Liver (tissue), 9 donors: ENCODE data around the gene SMARCB1. TPM values are rescaled to one million over a fixed set of nuclear protein-coding genes. Genes with fewer than 3 reads are reported as not detected.
A peak's percentile ranks its signal among the peaks of the same experiment; 100 is the strongest.

Source experiments
- DNase-seq: peaks from one replicate; pipeline ENCODE4 v3.0.0-alpha.2; 2017; ENCODE audit warnings: low spot score
- H3K27ac ChIP-seq, 2 donors: one replicate each; pipeline ENCODE4 v1.7.0; 2013; ENCODE audit warnings: inconsistent platforms in 2 of 2, low read length in 2 of 2, control low read depth in 1 of 2, low read depth in 1 of 2, mild to moderate bottlenecking in 1 of 2
- H3K27me3 ChIP-seq, 4 donors: one replicate each; pipeline versions ENCODE4 v1.6.1 to v1.7.0; 2013; ENCODE audit warnings: low read length in 3 of 4, inconsistent platforms in 1 of 4, mild to moderate bottlenecking in 1 of 4, moderate library complexity in 1 of 4; ENCODE audit not compliant: control insufficient read depth in 4 of 4, insufficient read depth in 4 of 4
- H3K36me3 ChIP-seq, 4 donors: one replicate each; pipeline versions ENCODE4 v1.6.1 to v1.7.0; 2013; ENCODE audit warnings: low read length in 3 of 4, mild to moderate bottlenecking in 3 of 4, low read depth in 1 of 4, moderate library complexity in 1 of 4; ENCODE audit not compliant: control insufficient read depth in 4 of 4, insufficient read depth in 3 of 4
- H3K4me1 ChIP-seq, 4 donors: one replicate each; pipeline versions ENCODE4 v1.6.1 to v1.7.0; 2013; ENCODE audit warnings: low read length in 3 of 4, mild to moderate bottlenecking in 3 of 4, moderate library complexity in 1 of 4; ENCODE audit not compliant: control insufficient read depth in 4 of 4, insufficient read depth in 4 of 4
- H3K4me3 ChIP-seq, 3 donors: one replicate each; pipeline versions ENCODE4 v1.6.1 to v1.7.0; 2013; ENCODE audit warnings: low read length in 3 of 3, control low read depth in 1 of 3, low read depth in 1 of 3, mild to moderate bottlenecking in 1 of 3
- H3K9ac ChIP-seq, 2 donors: one replicate each; pipeline ENCODE4 v1.7.0; 2013; ENCODE audit warnings: low read length in 2 of 2, mild to moderate bottlenecking in 2 of 2, moderate library complexity in 2 of 2, control low read depth in 1 of 2, low read depth in 1 of 2
- H3K9me3 ChIP-seq, 4 donors: one replicate each; pipeline versions ENCODE4 v1.6.1 to v1.7.0; 2013; ENCODE audit warnings: low read length in 3 of 4; ENCODE audit not compliant: control insufficient read depth in 4 of 4
- ATF3 ChIP-seq: IDR thresholded peaks from 2 replicates; pipeline ENCODE4 v1.6.1; 2016; ENCODE audit warnings: antibody characterized with exemption
- EGR1 ChIP-seq, 2 donors: IDR thresholded peaks; 2 replicates each; pipeline ENCODE4 v1.6.1; 2016 to 2018; ENCODE audit warnings: antibody characterized with exemption in 2 of 2, low read depth in 2 of 2
- FOXA1 ChIP-seq: IDR thresholded peaks from 2 replicates; pipeline ENCODE4 v1.6.1; 2016; ENCODE audit warnings: antibody characterized with exemption
- FOXA2 ChIP-seq: IDR thresholded peaks from 2 replicates; pipeline ENCODE4 v1.6.1; 2016; ENCODE audit warnings: antibody characterized with exemption
- GABPA ChIP-seq, 2 donors: IDR thresholded peaks in 1 of 2; conservative IDR thresholded peaks in 1 of 2; 2 replicates each; pipeline ENCODE4 v1.6.1; 2016; ENCODE audit warnings: antibody characterized with exemption in 2 of 2, mild to moderate bottlenecking in 1 of 2, moderate library complexity in 1 of 2
- HNF4A ChIP-seq, 2 donors: conservative IDR thresholded peaks; 2 replicates each; pipeline ENCODE4 v1.6.1; 2016; ENCODE audit warnings: antibody characterized with exemption in 2 of 2, mild to moderate bottlenecking in 2 of 2
- HNF4G ChIP-seq: IDR thresholded peaks from 2 replicates; pipeline ENCODE4 v1.6.1; 2016; ENCODE audit warnings: antibody characterized with exemption
- JUND ChIP-seq, 2 donors: IDR thresholded peaks; 2 replicates each; pipeline ENCODE4 v1.6.1; 2016; ENCODE audit warnings: antibody characterized with exemption in 2 of 2
- MAX ChIP-seq: IDR thresholded peaks from 2 replicates; pipeline ENCODE4 v1.6.1; 2016; ENCODE audit warnings: antibody characterized with exemption
- NR2F2 ChIP-seq: IDR thresholded peaks from 2 replicates; pipeline ENCODE4 v1.6.1; 2016; ENCODE audit warnings: antibody characterized with exemption
- RAD21 ChIP-seq, 2 donors: IDR thresholded peaks; 2 replicates each; pipeline ENCODE4 v1.6.1; 2016; ENCODE audit warnings: antibody characterized with exemption in 2 of 2, mild to moderate bottlenecking in 2 of 2
- REST ChIP-seq: IDR thresholded peaks from 2 replicates; pipeline ENCODE4 v1.6.1; 2016; ENCODE audit warnings: antibody characterized with exemption, mild to moderate bottlenecking
- RXRA ChIP-seq, 2 donors: IDR thresholded peaks; 2 replicates each; pipeline ENCODE4 v1.6.1; 2017 to 2018; ENCODE audit warnings: antibody characterized with exemption in 2 of 2, mild to moderate bottlenecking in 1 of 2
- SP1 ChIP-seq: IDR thresholded peaks from 2 replicates; pipeline ENCODE4 v1.6.1; 2018; ENCODE audit warnings: antibody characterized with exemption, mild to moderate bottlenecking
- TAF1 ChIP-seq: conservative IDR thresholded peaks from 2 replicates; pipeline ENCODE4 v1.6.1; 2016; ENCODE audit warnings: antibody characterized with exemption, mild to moderate bottlenecking
- WGBS: extraction: QIAGEN DNeasy Blood & Tissue Kit; methylation state at CpG from one replicate; pipeline ENCODE4 v1.1.7; 2013; 5-methylcytosine and 5-hydroxymethylcytosine counted together
- polyA plus RNA-seq, 2 donors: library from polyadenylated mRNA; stranded (reverse) in 1 of 2; unstranded in 1 of 2; fragments of 200-250 nt in 1 of 2; fragments of >200 nt in 1 of 2; fragmentation: Nextera tagmentation in 1 of 2; extraction: Ambion mirVana in 1 of 2; gene quantifications; one replicate each; pipeline versions ENCODE4 v1.2.1 to v1.2.3, GENCODE V29; 2013 to 2015
- total RNA-seq, 2 donors: library from RNA; depleted of rRNA; stranded (reverse); fragments of >200 nt; gene quantifications; one replicate each; pipeline ENCODE4 v1.2.3, GENCODE V29; 2014
- TF ChIP-seq, protein P1 (sequence below): fragments of 150-350 bp; IDR thresholded peaks from 2 replicates; pipeline ENCODE4 v1.5.1; 2017; ENCODE audit warnings: improper control_type of control experiment, low read depth, low read length; ENCODE audit not compliant: missing input control
- donor health status: healthy.
- donor health status: healthy.
- donor health status: healthy.
- donor health status: healthy.
- donor health status: healthy.

Gene SMARCB1
- total and polyA plus RNA-seq, 4 donors = 15.1 to 22.5 (median 19.1) TPM

DNA sequence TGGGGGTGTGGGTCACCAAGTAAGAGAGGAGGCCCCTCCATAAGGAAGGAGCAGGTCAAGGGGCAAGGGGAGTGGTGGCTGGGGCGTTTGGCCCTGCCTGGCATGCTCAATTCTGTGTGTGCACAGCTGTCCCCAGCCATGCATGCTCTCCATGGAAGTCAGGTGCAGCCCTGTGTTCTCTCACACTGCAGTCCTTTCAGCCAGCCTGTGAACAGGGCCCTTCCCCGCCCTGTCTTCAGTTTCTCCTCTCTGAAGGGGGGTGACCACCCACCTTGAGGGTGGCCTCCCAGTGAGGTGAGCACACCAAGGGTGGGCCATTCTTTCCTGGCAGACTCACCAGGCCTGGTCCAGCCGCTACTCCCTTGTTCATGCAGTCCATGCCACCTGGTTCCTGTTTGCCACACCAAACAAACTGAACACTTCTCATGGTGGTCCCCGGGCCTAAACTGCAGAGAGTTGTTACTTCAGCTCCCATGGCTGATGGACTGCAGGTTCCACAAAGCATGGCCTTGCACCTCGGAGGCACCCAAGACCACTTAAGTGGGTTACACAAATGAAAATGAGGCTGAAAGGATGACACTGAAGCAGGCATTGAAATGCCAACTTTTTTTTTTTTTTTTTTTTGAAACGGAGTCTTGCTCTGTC lies 17.3 kb upstream of the SMARCB1 start:
- 86% methylated on average over 6 of the region's 6 CpGs for WGBS
- no peak for DNase-seq
- no peak for TF ChIP-seq EGR1 (IDR thresholded peaks at IDR 0.05; ENCODE audit: low read depth in 2 of 2)
- Histone ChIP-seq H3K4me3 (no peak overlapping the region), H3K9me3 (no peaks in the 10 kb centered on the region), H3K27me3 (no peaks in the 10 kb centered on the region), H3K4me1 (peaks cover 16 to 53% (median 35%) of the 10 kb centered on the region in 4 donors), H3K9ac (no peak overlapping the region), H3K27ac (no peak overlapping the region), H3K36me3 (peaks cover 0 to 4% (median 0%) of the 10 kb centered on the region in 4 donors)

GRCh38 chr22:23772315-23772648 lies 14.5 kb upstream of the SMARCB1 start:
- 26% methylated on average over 6 of the region's 6 CpGs for WGBS
- no peak overlapping the region for H3K27ac ChIP-seq
- H3K9ac ChIP-seq = no peak overlapping the region
- H3K4me1 ChIP-seq = peaks cover 0 to 31% (median 17%) of the 10 kb centered on the region in 4 donors
- no peaks in the 10 kb centered on the region for H3K27me3 ChIP-seq
- peak overlapping the region in 1 of 3 donors; percentile 48 for H3K4me3 ChIP-seq
- H3K9me3 ChIP-seq = no peaks in the 10 kb centered on the region
- TF ChIP-seq MAX (no peak), REST (no peak), SP1 (no peak), JUND (IDR thresholded peaks at IDR 0.05) (no peak), FOXA1 (no peak), NR2F2 (no peak), FOXA2 (no peak), RXRA (IDR thresholded peaks at IDR 0.05) (no peak), RAD21 (IDR thresholded peaks at IDR 0.05) (no peak), TAF1 (no peak)
- DNase-seq = no peak
- H3K36me3 ChIP-seq = no peaks in the 10 kb centered on the region

GRCh38 chr22:23772649-23773473 lies 13.9 kb upstream of the SMARCB1 start, which contains the start of gene MMP11:
TSS of gene MMP11 (plus strand) at chr22:23772849. CDS start at chr22:23772871, 22 bp downstream.
- Histone ChIP-seq H3K27ac (no peak within 1 kb of the TSS), H3K9me3 (no peaks in the 10 kb centered on the region), H3K36me3 (no peaks in the 10 kb centered on the region), H3K4me3 (peak within 1 kb of the TSS in 1 of 3 donors; percentile 48), H3K27me3 (no peaks in the 10 kb centered on the region), H3K4me1 (peaks cover 0 to 30% (median 17%) of the 10 kb centered on the region in 4 donors), H3K9ac (no peak within 1 kb of the TSS)
- WGBS = 8% methylated on average over 79 of the region's 79 CpGs
- DNase-seq = peak; percentile 75
- no peak for TF ChIP-seq SP1
- no peak for TF ChIP-seq REST
- no peak for TF ChIP-seq HNF4G
- TF ChIP-seq GABPA (IDR thresholded peaks at IDR 0.05 in 1 of 2, conservative IDR thresholded peaks at IDR 0.05 in 1 of 2) = no peak
- TF ChIP-seq JUND (IDR thresholded peaks at IDR 0.05) = no peak
- TF ChIP-seq, protein P1, sequence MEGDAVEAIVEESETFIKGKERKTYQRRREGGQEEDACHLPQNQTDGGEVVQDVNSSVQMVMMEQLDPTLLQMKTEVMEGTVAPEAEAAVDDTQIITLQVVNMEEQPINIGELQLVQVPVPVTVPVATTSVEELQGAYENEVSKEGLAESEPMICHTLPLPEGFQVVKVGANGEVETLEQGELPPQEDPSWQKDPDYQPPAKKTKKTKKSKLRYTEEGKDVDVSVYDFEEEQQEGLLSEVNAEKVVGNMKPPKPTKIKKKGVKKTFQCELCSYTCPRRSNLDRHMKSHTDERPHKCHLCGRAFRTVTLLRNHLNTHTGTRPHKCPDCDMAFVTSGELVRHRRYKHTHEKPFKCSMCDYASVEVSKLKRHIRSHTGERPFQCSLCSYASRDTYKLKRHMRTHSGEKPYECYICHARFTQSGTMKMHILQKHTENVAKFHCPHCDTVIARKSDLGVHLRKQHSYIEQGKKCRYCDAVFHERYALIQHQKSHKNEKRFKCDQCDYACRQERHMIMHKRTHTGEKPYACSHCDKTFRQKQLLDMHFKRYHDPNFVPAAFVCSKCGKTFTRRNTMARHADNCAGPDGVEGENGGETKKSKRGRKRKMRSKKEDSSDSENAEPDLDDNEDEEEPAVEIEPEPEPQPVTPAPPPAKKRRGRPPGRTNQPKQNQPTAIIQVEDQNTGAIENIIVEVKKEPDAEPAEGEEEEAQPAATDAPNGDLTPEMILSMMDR = no peak
- no peak for TF ChIP-seq FOXA1
- no peak for TF ChIP-seq EGR1 (IDR thresholded peaks at IDR 0.05; ENCODE audit: low read depth in 2 of 2)
- TF ChIP-seq TAF1 = no peak
- TF ChIP-seq HNF4A (conservative IDR thresholded peaks at IDR 0.05) = no peak
- no peak for TF ChIP-seq ATF3
- no peak for TF ChIP-seq RAD21 (IDR thresholded peaks at IDR 0.05)
- no peak for TF ChIP-seq MAX
